AG04449 (cell line): ENCODE data around the gene GALK1.
A peak's percentile ranks its signal among the peaks of the same experiment; 100 is the strongest.
"Not testable (repeated sequence)": the region's sequence is repeated elsewhere in the genome, so short reads cannot be mapped to it uniquely, and the experiment has no call there.

Experiments
- CTCF ChIA-PET: fragments of 350-600 bp; formaldehyde crosslinking; extraction: SDS; loops from one replicate; lab custom pipeline; 2021; ENCODE audit warnings: antibody characterized with exemption; lab: Yijun Ruan, JAX
- POLR2A ChIA-PET: fragments of 400-600, 350-600 bp; formaldehyde crosslinking; extraction: SDS; loops from one replicate; lab custom pipeline; 2020; ENCODE audit warnings: antibody characterized with exemption, inconsistent platforms; lab: Yijun Ruan, JAX
- DNase-seq: peaks from one replicate; pipeline ENCODE4 v3.0.0-alpha.2; 2010; ENCODE audit warnings: low read depth, low spot score
- H3K4me3 ChIP-seq: 2 replicates; pipeline ENCODE4 v1.5.1; 2011; ENCODE audit warnings: low read depth, mild to moderate bottlenecking, control low read depth, low read length
- CTCF ChIP-seq: IDR thresholded peaks from one replicate; pipeline ENCODE4 v1.5.1; 2011; ENCODE audit warnings: mild to moderate bottlenecking, moderate library complexity, low read length, control low read depth, inconsistent platforms; ENCODE audit not compliant: insufficient read depth; ENCODE audit errors: missing control alignments

The GALK1 gene

GRCh38 chr17:75779250-75779986 lies 14.4 kb upstream of the GALK1 start:
- POLR2A ChIA-PET, result interaction anchor here (0.6 to 2.2 kb wide), 33 partner anchors 9 to 520 kb away, joined by 3 to 33 read pairs (median 4); partner anchors contain the start of genes GALK1, MRPL38, SMIM5 and TRIM47
- CTCF ChIA-PET, result interaction anchor here (1.1 to 5.1 kb wide), 4 partner anchors 9 to 77 kb away, joined by 3 to 47 read pairs (median 4); partner anchors contain the start of gene GALK1
- TF ChIP-seq CTCF, result no peak

GRCh38 chr17:75778861-75779249 lies 13.9 kb upstream of the GALK1 start:
- DNase-seq, result no peak
- TF ChIP-seq CTCF, result peak; percentile 66
- ChIA-PET CTCF (interaction anchor here (1.2 to 5.1 kb wide), 5 partner anchors 9 to 25 kb away, joined by 3 to 47 read pairs (median 6); partner anchors contain the start of gene GALK1), POLR2A (interaction anchor here (1.0 to 2.2 kb wide), 5 partner anchors 14 to 114 kb away, joined by 3 to 11 read pairs (median 4); partner anchors contain the start of genes GALK1 and WBP2)
- peak overlapping the region; percentile 93 for H3K4me3 ChIP-seq

More at GRCh38 chr17:75779250-75779986, 14.4 kb upstream of the GALK1 start:
- peak; percentile 98 for DNase-seq
- H3K4me3 ChIP-seq, result peak overlapping the region; percentile 93

- POLR2A ChIA-PET, result interaction anchor here (1.0 to 5.9 kb wide), 5 partner anchors 13 to 115 kb away, joined by 3 to 69 read pairs (median 4); partner anchors contain the start of genes GALK1 and WBP2
- peak overlapping the region; percentile 93 for H3K4me3 ChIP-seq
- CTCF ChIA-PET, result interaction anchor here (0.8 to 5.1 kb wide), 7 partner anchors 8 to 146 kb away, joined by 3 to 47 read pairs (median 3); partner anchors contain the start of gene GALK1
- DNase-seq, result not testable (repeated sequence)
Observed at GRCh38 chr17:75778066-75778860, 13.3 kb upstream of the GALK1 start.

- no peak for DNase-seq
- peak overlapping the region; percentile 93 for H3K4me3 ChIP-seq
- POLR2A ChIA-PET, result interaction anchor here (1.0 to 5.9 kb wide), 6 partner anchors 13 to 116 kb away, joined by 3 to 69 read pairs (median 4); partner anchors contain the start of genes GALK1 and WBP2
- CTCF ChIA-PET, result interaction anchor here (0.8 to 5.1 kb wide), 8 partner anchors 7 to 145 kb away, joined by 3 to 47 read pairs (median 4); partner anchors contain the start of gene GALK1
- TF ChIP-seq CTCF, result no peak
Observed at GRCh38 chr17:75777296-75777922, 12.4 kb upstream of the GALK1 start.

- H3K4me3 ChIP-seq, result peak overlapping the region; percentile 25
- TF ChIP-seq CTCF, result no peak
- ChIA-PET POLR2A (interaction anchor here (0.6 to 5.9 kb wide), 7 partner anchors 9 to 227 kb away, joined by 3 to 69 read pairs (median 3); partner anchors contain the start of gene GALK1), CTCF (interaction anchor here (0.7 to 5.1 kb wide), 5 partner anchors 12 to 427 kb away, joined by 3 to 47 read pairs (median 4); partner anchors contain the start of gene GALK1)
- DNase-seq, result no peak
Observed at GRCh38 chr17:75776386-75777295, 11.6 kb upstream of the GALK1 start.
